NCI-H1105 (cell line): ENCODE data around the gene ACTN4.
A peak's percentile ranks its signal among the peaks of the same experiment; 100 is the strongest.

Source experiments
- DNase-seq: peaks from one replicate; lab custom pipeline; 2025; lab: John Stamatoyannopoulos, UW

The ACTN4 gene

DNA sequence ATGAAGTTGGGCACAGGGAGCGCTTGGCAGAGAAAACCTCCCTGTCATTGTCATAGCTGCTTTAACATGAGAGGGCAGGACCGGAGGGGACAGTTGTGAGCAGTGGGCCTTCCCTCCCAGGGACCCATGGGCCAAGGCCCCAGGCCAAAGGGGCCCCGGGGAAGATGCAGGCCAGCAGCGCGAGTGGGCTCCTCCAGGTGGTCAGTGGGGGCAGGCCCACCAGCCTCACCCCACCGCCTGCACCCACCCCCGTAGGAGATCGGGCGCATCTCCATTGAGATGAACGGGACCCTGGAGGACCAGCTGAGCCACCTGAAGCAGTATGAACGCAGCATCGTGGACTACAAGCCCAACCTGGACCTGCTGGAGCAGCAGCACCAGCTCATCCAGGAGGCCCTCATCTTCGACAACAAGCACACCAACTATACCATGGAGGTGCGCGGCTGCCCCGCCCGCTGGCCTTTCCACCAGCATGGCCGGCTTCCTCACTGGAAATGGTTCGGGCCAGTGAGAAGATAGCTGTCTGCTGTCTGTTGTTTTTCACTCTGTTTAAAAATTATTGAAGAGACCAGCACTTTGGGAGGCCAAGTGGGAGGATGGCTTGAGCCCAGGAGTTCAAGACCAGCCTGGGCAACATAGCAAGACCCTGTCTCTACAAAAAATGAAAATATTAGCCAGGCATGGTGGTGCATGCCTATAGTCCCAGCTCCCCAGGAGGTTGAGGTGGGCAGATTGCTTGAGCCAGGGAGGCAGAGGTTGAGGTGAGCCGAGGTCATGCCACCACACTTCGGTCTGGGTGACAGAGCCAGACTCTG is 78.2 kb downstream of the ACTN4 start:
- DNase-seq, result no peak

GRCh38 chr19:38726284-38726673 is 78.8 kb downstream of the ACTN4 start:
- no peak for DNase-seq

- no peak for DNase-seq
Observed at GRCh38 chr19:38726761-38727301, 79.4 kb downstream of the ACTN4 start.

GRCh38 chr19:38727306-38727867 is 79.9 kb downstream of the ACTN4 start:
- no peak for DNase-seq

GRCh38 chr19:38727868-38728660 is 80.6 kb downstream of the ACTN4 start:
- DNase-seq, result no peak

GRCh38 chr19:38728752-38729541 is 81.5 kb downstream of the ACTN4 start:
- DNase-seq, result no peak

GRCh38 chr19:38729653-38730469 is 82.4 kb downstream of the ACTN4 start:
- peak; percentile 25 for DNase-seq

GRCh38 chr19:38730470-38730730 is 83.0 kb downstream of the ACTN4 start:
- no peak for DNase-seq

- DNase-seq, result no peak
Observed at GRCh38 chr19:38730731-38731589, 83.5 kb downstream of the ACTN4 start.

DNA sequence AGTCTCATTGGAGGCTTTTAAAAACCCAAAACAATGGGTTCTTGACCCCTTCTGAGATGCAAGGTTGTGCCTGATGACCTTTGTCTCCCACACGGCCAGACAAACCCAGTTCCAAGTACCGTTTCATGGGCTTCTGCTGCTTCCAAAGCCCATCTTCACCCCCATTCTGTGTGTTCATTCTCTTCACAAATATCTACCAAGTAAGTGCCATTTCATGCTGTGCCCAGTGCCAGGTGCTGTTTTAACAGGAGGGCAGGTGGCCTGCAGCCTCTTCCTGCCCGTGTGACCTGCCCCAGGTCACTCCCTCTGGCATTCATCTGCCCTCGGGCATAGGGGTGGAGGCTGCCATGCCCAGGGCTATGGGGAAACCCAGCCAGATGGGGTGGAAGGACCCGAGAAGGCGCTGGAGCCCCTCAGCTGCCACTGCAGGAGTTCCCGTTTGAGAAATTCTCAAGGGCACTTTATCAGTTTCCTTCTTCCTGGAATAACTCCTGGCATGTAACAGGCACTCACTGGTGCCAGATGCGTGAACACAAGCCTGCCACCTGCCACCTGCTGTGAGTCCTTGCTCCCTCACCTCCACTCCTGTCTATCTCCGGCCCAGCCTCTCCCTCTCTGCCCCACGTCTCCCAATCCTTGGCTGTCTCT is 84.3 kb downstream of the ACTN4 start:
- DNase-seq, result no peak

DNA sequence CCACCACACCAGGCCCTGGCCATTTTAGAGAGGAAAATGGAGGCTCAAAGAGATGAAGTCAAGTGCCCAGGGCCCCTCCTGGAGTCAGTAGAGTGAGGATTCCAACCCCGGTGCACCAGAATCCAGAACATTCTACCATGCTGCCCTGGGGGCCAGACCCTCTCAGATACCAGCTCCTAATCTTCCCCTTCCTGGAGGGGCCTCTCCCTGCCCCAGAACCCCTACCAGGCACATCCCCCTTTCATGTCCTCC is 85.7 kb downstream of the ACTN4 start:
- no peak for DNase-seq

DNA sequence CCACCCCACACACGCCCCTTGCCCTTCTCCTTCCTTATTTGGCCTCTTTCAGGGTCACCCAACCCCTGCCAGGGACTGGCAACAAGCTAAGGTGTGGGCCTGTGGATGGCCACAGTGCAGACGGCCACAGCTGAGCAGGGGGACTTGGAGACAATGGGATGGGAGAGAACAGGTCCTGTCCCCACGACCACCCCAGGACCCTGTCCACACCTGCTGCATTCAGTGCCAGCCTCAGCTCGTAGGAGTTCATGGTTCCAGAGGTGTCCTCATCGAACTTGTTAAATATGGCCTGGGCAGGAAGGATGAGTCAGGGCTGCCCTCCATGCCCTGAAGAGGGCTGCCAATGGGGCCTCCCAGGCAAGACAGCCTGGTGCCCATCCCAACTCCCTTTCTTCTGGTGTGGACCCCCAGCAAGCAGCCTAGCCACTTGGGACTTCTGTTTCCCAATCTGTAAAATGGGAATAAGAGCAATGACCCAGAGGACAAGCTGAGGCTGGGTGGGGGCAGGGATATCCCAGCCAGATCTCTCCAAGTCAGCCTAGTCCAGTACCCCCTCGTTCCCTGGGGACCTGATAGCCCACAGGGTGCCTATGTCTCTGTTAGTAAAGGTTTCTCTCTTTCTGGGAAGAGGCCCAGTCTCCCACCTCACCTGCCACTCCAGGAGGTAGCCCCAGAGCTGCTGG is 86.2 kb downstream of the ACTN4 start:
- no peak for DNase-seq

- no peak for DNase-seq
Observed at GRCh38 chr19:38734176-38734425, 86.7 kb downstream of the ACTN4 start.

DNA sequence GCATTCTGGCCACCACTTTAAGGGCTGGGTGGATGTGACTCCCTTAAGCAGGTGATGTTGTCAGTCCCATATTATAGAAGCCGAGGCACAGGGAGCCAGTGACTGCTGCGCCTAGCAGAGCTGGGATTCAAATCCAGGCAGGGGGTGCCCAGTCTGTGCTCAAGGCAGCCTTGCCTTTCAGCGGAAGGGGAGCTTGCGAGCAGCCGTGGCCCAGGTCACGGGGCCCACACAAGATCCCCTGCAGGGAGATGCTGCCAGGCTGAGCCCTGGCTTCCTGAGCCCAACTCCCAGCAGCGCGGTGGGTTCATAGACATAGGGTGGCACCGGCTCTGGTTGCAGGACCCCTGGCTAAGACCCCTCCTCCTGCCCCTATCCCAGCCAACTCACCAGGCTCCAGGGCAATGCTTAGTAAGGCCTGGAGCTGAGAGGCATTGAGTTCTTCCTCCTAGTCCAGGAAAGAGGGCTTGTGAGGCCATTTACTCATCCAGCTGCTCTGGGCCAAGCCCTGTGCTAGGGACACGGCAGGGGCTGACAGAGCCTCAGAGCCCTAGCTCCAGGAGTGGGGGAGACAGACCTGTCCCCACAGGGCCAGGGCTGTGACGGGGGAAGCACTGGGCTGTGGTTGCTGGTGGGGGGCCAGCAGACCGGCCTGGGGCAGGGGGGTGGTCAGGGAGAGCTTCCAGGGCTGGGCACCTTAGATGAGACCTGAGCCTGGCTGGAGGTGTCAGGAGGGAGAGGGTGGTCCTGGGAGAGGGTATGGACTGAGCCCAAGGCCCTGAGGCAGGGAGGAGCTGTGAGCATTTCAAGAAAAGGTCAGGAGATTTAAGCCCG is 87.2 kb downstream of the ACTN4 start:
- DNase-seq, result no peak

DNA sequence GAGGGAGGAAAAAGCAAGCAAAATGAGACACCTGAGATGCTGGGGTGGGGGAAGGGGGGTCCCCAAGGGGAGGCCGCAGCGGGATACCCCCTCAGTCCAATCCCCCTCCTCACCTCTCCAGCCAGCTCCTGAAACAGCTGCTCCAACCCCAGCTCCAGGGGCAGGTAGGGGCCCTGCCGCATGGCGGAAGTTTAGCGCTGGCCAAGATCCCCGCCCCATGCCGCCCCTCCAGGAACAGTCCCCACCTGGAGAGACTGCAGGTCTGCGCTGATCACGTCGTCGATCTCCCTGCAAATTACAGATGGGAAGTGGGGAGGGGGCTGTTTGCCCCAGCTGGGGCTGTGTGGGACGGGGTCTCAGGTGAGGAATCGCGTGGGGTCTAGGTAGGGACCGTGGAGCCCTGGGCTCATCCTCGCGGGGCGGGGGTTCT is 87.8 kb downstream of the ACTN4 start:
- DNase-seq, result peak; percentile 41

- DNase-seq, result no peak
Observed at GRCh38 chr19:38736036-38736412, 88.6 kb downstream of the ACTN4 start.

DNA sequence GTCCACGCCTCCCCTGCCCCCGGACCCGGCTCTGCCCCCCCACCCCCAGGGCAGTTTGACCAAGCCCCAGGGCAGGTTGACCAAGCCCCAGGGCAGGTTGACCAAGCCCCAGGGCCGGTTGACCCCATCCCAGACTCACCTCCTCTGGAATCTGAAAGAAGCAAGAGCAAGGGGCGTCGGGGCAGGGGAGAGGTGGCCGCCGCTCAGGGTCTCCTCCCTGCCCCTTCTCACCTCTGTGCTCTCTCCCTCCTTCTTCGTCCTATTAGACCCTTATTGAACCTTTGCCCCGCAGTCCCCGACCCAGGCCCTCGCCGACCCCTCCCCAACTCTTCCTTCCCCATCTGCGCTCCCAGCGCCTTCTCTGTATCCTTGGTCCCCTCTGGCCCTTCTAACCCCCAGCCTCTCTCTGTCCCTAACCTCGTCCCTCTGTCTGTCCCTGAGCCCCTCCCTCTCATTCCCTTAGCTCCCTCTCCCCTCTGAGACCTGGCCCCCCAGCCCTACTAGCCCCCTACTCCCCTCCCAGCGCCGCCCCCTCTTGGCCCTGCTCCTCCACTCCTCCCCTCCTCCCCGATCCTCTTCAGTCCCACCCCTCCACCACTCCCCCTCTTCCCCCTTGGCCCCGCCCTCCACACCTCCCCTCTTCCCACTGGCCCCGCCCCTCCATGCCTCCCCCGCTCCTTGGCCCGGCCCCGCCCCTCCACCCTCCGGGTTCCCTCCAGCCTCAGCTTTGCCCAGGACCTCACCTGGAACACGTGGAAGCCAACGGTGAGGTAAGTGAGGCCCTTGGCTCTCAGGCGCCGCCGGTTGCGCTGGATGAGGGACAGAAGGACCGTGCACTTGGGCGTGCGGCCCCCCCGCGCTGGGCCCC is 89.2 kb downstream of the ACTN4 start:
- peak; percentile 23 for DNase-seq

GRCh38 chr19:38737281-38737865 is 89.9 kb downstream of the ACTN4 start:
- DNase-seq, result no peak
